CD4-positive, alpha-beta T cell (primary cell): ENCODE results near the gene SLMAP. TPM values are rescaled to one million over a fixed set of nuclear protein-coding genes. Genes with fewer than 3 reads are reported as not detected.

ENCODE experiments used
- ATAC-seq: fragments of 200-7000 bp; cut with Tn5 transposase; one replicate; pipeline ENCODE4 v1.10.0; 2022; ENCODE audit warnings: mild to moderate bottlenecking; ENCODE audit not compliant: poor library complexity
- CTCF ChIA-PET: fragments of 350-600 bp; sonication (Branson Sonifier 250); formaldehyde crosslinking; loops from one replicate; lab custom pipeline; 2021; ENCODE audit warnings: antibody characterized with exemption, inconsistent platforms; lab: Charles Lee
- POLR2A ChIA-PET: fragments of 350-600 bp; sonication (Branson Sonifier 250); formaldehyde crosslinking; loops from one replicate; lab custom pipeline; 2021; ENCODE audit warnings: antibody characterized with exemption, inconsistent platforms; lab: Charles Lee
- DNase-seq, 14 experiments: peaks; one replicate each; pipeline ENCODE4 v3.0.0-alpha.2; 2013 to 2020; ENCODE audit warnings: mixed read lengths in 2 of 14
- H3K27ac ChIP-seq, 2 donors: one replicate each; pipeline versions ENCODE4 v1.5.1 to v1.7.0; 2013; ENCODE audit warnings: low read length in 2 of 2, low read depth in 1 of 2, mild to moderate bottlenecking in 1 of 2
- H3K27me3 ChIP-seq, 2 experiments: 1 replicate in 1 of 2; 2 replicates in 1 of 2; pipeline versions ENCODE4 v1.6.1 to v1.7.0; 2013; ENCODE audit warnings: low read length in 2 of 2, control low read depth in 1 of 2, mild to moderate bottlenecking in 1 of 2, moderate library complexity in 1 of 2; ENCODE audit not compliant: insufficient read depth in 2 of 2, control insufficient read depth in 1 of 2
- H3K36me3 ChIP-seq: one replicate; pipeline ENCODE4 v1.6.1; 2013; ENCODE audit warnings: low read length, control low read depth; ENCODE audit not compliant: insufficient read depth
- H3K4me1 ChIP-seq: one replicate; pipeline ENCODE4 v1.6.1; 2013; ENCODE audit warnings: low read length, control low read depth; ENCODE audit not compliant: insufficient read depth
- H3K4me3 ChIP-seq: one replicate; pipeline ENCODE4 v1.5.1; 2013; ENCODE audit warnings: mild to moderate bottlenecking, low read length, moderate library complexity
- H3K9me3 ChIP-seq, 2 experiments: 1 replicate in 1 of 2; 2 replicates in 1 of 2; pipeline versions ENCODE4 v1.6.1 to v1.7.0; 2013; ENCODE audit warnings: low read length in 2 of 2, mild to moderate bottlenecking in 2 of 2, control low read depth in 1 of 2, moderate library complexity in 1 of 2; ENCODE audit not compliant: control insufficient read depth in 1 of 2, insufficient read depth in 1 of 2
- H3K27ac Mint-ChIP-seq: one replicate; pipeline ENCODE4 v1.8.0; 2020; ENCODE audit warnings: mixed read lengths
- H3K27me3 Mint-ChIP-seq: one replicate; pipeline ENCODE4 v1.8.0; 2021; ENCODE audit warnings: mixed read lengths
- H3K36me3 Mint-ChIP-seq: one replicate; pipeline ENCODE4 v1.8.0; 2021; ENCODE audit warnings: low read depth, mixed read lengths
- H3K4me1 Mint-ChIP-seq: one replicate; pipeline ENCODE4 v1.8.0; 2021; ENCODE audit warnings: low read depth, mixed read lengths
- H3K4me3 Mint-ChIP-seq: one replicate; pipeline ENCODE4 v1.8.0; 2020; ENCODE audit warnings: mild to moderate bottlenecking, mixed read lengths
- H3K9me3 Mint-ChIP-seq: one replicate; pipeline ENCODE4 v1.8.0; 2020; ENCODE audit warnings: mixed read lengths
- CTCF ChIP-seq: fragments of 200-600 bp; IDR thresholded peaks from one replicate; pipeline ENCODE4 v1.8.0; 2022; ENCODE audit warnings: antibody characterized with exemption, mild to moderate bottlenecking
- intact Hi-C, 2 experiments: fragments of 100-400 bp; cut with DNase I in 1 of 2; cut with micrococcal nuclease in 1 of 2; formaldehyde crosslinking; loops; one replicate each; pipeline versions ENCODE4 v1.15.1 to v1.9.0; 2023 to 2025; cut with DNase I, micrococcal nuclease
- total RNA-seq, 174 experiments: library from RNA in 2 of 174; stranded (reverse) in 2 of 174; gene quantifications; one replicate each; pipeline ENCODE4 v1.2.3 and lab custom pipeline; 2021 to 2026

The SLMAP gene
- total RNA-seq, 2 experiments from 2014 or later, result 51.3 to 52.2 TPM

- Mint-ChIP-seq H3K36me3 (peaks cover 87% of the 10 kb centered on the region), H3K4me1 (no peaks in the 10 kb centered on the region), H3K9me3 (no peaks in the 10 kb centered on the region), H3K27ac (no peak overlapping the region), H3K27me3 (no peaks in the 10 kb centered on the region), H3K4me3 (no peak overlapping the region)
- ChIA-PET POLR2A (no interaction called here), CTCF (no interaction called here)
- no peaks in the 10 kb centered on the region for H3K4me1 ChIP-seq
- no peak for TF ChIP-seq CTCF
- H3K36me3 ChIP-seq, result peaks cover 39% of the 10 kb centered on the region
- no peak overlapping the region for H3K4me3 ChIP-seq
- no peak for ATAC-seq
- no peaks in the 10 kb centered on the region for H3K9me3 ChIP-seq
- intact Hi-C loops, result loop anchor here in 1 of 2 experiments (10.0 kb wide), 1 partner anchor 523 kb away; no protein-coding TSS in a partner anchor
- H3K27me3 ChIP-seq, result no peaks in the 10 kb centered on the region
- no peak overlapping the region for H3K27ac ChIP-seq
- DNase-seq, result no peak
Observed at GRCh38 chr3:57917601-57918000, 161.5 kb downstream of the SLMAP start.

GRCh38 chr3:57918123-57918837, 162.2 kb downstream of the SLMAP start:
- H3K36me3 ChIP-seq, result peaks cover 40% of the 10 kb centered on the region
- no peaks in the 10 kb centered on the region for H3K27me3 ChIP-seq
- H3K9me3 Mint-ChIP-seq, result no peaks in the 10 kb centered on the region
- no peak overlapping the region for H3K4me3 Mint-ChIP-seq
- H3K4me1 ChIP-seq, result no peaks in the 10 kb centered on the region
- H3K36me3 Mint-ChIP-seq, result peaks cover 88% of the 10 kb centered on the region
- ATAC-seq (no peak), DNase-seq (no peak)
- intact Hi-C loops, result loop anchor here in 1 of 2 experiments (10.0 kb wide), 1 partner anchor 523 kb away; no protein-coding TSS in a partner anchor
- no peak overlapping the region for H3K27ac Mint-ChIP-seq
- H3K27ac ChIP-seq, result no peak overlapping the region
- H3K9me3 ChIP-seq, result no peaks in the 10 kb centered on the region
- H3K27me3 Mint-ChIP-seq, result no peaks in the 10 kb centered on the region
- H3K4me1 Mint-ChIP-seq, result no peaks in the 10 kb centered on the region
- POLR2A ChIA-PET, result no interaction called here
- H3K4me3 ChIP-seq, result no peak overlapping the region
- no peak for TF ChIP-seq CTCF
- CTCF ChIA-PET, result no interaction called here

DNA sequence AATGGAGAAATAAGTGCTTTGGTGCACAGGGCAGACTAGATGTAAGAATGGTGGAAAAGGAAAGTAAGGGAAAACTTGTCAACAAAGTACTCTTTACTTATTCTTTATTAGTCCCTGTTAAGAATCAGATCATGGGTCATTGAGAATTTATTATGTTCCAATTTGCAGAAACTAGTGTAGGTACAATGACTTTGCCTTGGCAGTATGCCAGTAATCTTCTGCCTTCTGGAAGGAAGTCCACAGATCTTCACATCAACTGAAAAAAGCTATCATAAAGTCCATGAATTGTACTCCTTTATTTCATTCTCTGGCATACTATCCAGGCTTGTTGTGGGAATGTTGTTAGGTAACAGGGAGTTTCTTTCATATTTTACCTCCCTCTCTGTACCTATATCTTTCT, 163.9 kb downstream of the SLMAP start:
- H3K27ac Mint-ChIP-seq, result no peak overlapping the region
- no peaks in the 10 kb centered on the region for H3K27me3 ChIP-seq
- POLR2A ChIA-PET, result no interaction called here
- TF ChIP-seq CTCF, result no peak
- no peaks in the 10 kb centered on the region for H3K9me3 Mint-ChIP-seq
- no peaks in the 10 kb centered on the region for H3K27me3 Mint-ChIP-seq
- H3K4me1 Mint-ChIP-seq, result no peaks in the 10 kb centered on the region
- ATAC-seq, result no peak
- peaks cover 44% of the 10 kb centered on the region for H3K36me3 ChIP-seq
- no peak overlapping the region for H3K27ac ChIP-seq
- DNase-seq, result no peak
- H3K4me1 ChIP-seq, result no peaks in the 10 kb centered on the region
- CTCF ChIA-PET, result no interaction called here
- peaks cover 91% of the 10 kb centered on the region for H3K36me3 Mint-ChIP-seq
- no peaks in the 10 kb centered on the region for H3K9me3 ChIP-seq
- intact Hi-C loops, result loop anchor here in 1 of 2 experiments (10.0 kb wide), 1 partner anchor 525 kb away; no protein-coding TSS in a partner anchor
- no peak overlapping the region for H3K4me3 Mint-ChIP-seq
- no peak overlapping the region for H3K4me3 ChIP-seq
